HUES64 (cell line): Measurements from ENCODE around the gene MSI2.

ENCODE experiments used
- H3K27ac ChIP-seq: 2 replicates; pipeline ENCODE4 v1.7.0; 2013; ENCODE audit warnings: low read depth, low read length, inconsistent platforms
- H3K27me3 ChIP-seq: 2 replicates; pipeline ENCODE4 v1.6.1; 2013; ENCODE audit warnings: mild to moderate bottlenecking, low read length; ENCODE audit not compliant: insufficient read depth
- H3K36me3 ChIP-seq: 2 replicates; pipeline ENCODE4 v1.6.1; 2013; ENCODE audit warnings: mild to moderate bottlenecking, low read length; ENCODE audit not compliant: insufficient read depth
- H3K4me1 ChIP-seq: 2 replicates; pipeline ENCODE4 v1.6.1; 2013; ENCODE audit warnings: mild to moderate bottlenecking, low read length, moderate library complexity; ENCODE audit not compliant: insufficient read depth
- H3K4me3 ChIP-seq: 2 replicates; pipeline ENCODE4 v1.5.1; 2013; ENCODE audit warnings: mild to moderate bottlenecking, low read length, moderate library complexity
- H3K9ac ChIP-seq: 2 replicates; pipeline ENCODE4 v1.6.1; 2013; ENCODE audit warnings: mild to moderate bottlenecking, low read depth, low read length
- H3K9me3 ChIP-seq: 2 replicates; pipeline ENCODE4 v1.6.1; 2013; ENCODE audit warnings: low read depth, low read length; ENCODE audit not compliant: insufficient read depth
- WGBS: fragments of 150-250, 120-280 bp; methylation state at CpG from one replicate; pipeline ENCODE4 v1.1.7; 2013; ENCODE audit warnings: missing lambda C conversion rate; 5-methylcytosine and 5-hydroxymethylcytosine counted together

MSI2 gene

DNA sequence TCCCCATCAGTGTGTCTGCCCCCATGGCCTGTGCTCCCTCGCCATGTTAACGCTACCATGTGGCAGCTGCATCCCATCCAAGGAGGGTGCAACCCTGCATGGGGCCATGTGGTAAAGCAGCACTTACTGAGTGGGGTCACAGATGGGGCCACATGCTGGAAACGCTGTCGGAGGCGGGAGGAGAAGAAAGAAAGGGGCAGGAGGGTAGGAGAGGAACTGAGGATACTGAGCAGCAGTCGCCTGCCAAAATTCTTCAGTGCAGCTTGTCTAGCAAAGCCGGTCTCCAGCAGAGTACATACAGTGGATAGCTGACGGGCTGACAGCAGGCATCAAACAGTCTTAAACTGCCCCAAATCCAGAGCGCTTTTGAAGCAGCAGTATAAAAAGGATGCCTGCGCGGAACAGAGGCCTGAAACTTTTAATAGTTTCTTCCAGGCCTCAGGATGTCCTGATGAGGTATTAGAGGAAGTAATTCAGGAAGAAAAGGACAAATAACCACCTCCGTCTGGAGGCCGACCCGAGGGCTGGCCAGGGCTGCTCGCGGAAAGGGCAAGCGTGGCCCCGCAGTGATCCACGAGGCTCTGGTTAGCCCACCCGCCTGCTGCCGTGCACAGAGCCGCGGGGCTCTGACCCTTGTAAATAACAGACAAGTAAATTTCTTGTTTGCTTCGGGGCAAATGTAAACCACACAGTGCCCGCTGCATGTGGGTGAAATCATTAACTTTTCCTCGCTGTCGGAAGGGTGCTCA is 339.8 kb downstream of the MSI2 start:
- no peaks in the 10 kb centered on the region for H3K27me3 ChIP-seq
- 79% methylated on average over 27 of the region's 27 CpGs for WGBS
- H3K4me3 ChIP-seq: no peak overlapping the region
- peaks cover 7% of the 10 kb centered on the region for H3K4me1 ChIP-seq
- no peaks in the 10 kb centered on the region for H3K36me3 ChIP-seq
- no peaks in the 10 kb centered on the region for H3K9me3 ChIP-seq
- no peak overlapping the region for H3K9ac ChIP-seq
- H3K27ac ChIP-seq: no peak overlapping the region

DNA sequence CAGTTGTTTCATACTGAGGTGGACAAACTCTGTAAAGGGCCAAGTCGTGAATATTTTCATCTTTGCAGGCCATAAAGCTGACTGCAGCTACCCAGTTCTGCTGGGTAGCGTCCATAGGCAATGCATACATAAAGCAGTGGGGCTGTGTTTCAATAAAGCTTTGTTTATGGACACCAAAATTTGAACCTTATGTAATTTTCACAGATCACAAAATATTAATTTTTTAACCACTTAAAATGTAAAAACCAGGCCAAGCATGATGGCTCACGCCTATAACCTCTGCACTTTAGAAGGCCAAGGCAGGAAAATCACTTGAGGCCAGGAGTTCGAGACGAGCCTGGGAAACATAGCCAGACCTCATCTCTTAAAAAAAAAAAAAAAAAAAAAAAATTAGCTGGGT is 340.8 kb downstream of the MSI2 start:
- no peak overlapping the region for H3K27ac ChIP-seq
- no peak overlapping the region for H3K9ac ChIP-seq
- WGBS: 77% methylated on average over 5 of the region's 5 CpGs
- no peaks in the 10 kb centered on the region for H3K9me3 ChIP-seq
- H3K27me3 ChIP-seq: no peaks in the 10 kb centered on the region
- no peaks in the 10 kb centered on the region for H3K36me3 ChIP-seq
- no peak overlapping the region for H3K4me3 ChIP-seq
- peaks cover 7% of the 10 kb centered on the region for H3K4me1 ChIP-seq

DNA sequence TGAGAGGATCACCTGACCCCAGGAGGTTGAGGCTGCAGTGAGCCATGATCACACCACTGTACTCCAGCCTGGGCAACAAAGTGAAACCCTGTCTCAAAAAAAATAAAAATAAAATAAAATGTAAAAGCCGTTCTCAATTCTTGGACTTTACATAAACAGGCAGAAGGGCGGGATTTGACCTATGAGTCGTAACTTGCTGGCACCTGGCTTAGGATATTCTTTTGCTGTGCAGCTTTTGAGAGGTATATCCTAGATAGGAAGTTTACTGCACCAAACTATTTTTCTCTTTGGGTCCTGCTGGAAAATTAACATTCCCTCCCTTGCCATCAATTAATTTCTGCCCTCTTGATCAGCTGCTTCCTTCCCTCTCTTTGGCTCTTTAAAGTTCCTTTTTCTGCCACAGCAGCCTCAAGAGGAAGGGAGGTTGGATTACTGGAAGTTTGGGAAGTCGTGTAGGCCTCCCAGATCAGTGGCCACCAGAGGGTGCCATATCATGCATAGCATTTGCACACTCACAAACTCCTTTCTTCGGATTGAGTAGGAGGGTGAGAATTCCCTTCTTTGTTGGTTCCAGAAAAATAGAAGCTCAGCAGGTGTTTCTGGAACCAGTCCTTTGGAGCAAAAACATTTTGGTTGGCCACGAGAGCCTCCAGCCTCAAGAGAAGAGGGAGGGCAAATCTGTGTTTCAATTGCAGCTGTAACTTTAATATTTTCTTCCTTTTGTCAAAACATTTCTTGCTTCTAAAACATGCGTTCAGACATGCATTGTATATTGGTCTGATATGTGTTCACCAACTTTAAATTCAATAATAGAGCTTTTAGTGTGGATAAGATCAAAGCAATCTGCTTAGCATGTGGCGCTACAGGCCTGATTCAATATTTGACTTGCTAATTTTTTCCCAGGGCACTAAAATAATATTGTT is 341.5 kb downstream of the MSI2 start:
- no peaks in the 10 kb centered on the region for H3K9me3 ChIP-seq
- H3K9ac ChIP-seq: no peak overlapping the region
- WGBS: 70% methylated on average over 6 of the region's 8 CpGs
- H3K27ac ChIP-seq: no peak overlapping the region
- H3K4me3 ChIP-seq: no peak overlapping the region
- H3K27me3 ChIP-seq: no peaks in the 10 kb centered on the region
- peaks cover 7% of the 10 kb centered on the region for H3K4me1 ChIP-seq
- H3K36me3 ChIP-seq: no peaks in the 10 kb centered on the region

DNA sequence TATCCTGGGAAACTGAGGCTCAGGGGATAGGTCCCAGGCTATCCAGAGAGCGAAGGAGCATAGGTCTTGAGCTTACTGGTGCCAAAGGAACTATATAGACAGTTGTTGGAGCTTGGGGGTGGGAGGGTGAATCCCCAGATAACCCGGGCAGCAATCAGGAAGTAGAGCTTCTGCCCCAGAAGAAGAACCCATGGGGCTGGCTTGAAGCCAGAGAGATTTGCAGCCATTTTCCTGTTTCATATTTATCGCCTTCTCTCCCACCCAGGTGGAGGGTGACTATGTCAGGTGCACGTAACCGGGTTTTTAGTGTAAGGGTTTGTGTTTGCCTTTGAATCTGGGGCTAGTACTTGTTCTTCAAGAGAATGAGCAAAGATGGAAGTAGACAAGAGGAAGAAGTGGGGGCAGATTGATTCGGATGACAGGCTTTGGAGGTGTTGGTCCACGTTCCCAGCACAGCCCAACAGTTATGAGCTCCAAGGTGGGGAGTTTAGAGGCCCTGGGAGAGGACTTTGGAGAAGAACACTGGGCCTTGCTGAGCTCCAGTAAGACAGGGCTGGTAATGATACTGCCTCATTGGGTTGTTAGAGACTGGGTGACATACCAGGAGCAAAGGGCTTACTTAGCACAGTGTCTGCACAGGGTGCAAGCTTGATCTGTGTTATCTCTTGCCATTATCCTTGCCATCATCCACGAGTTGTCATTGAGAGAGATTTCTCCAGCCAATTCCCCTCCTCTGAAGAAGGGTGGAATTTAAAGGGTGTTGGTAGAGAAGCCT is 343.1 kb downstream of the MSI2 start:
- Histone ChIP-seq H3K36me3 (no peaks in the 10 kb centered on the region), H3K27me3 (no peaks in the 10 kb centered on the region), H3K4me1 (peaks cover 7% of the 10 kb centered on the region), H3K9me3 (no peaks in the 10 kb centered on the region), H3K4me3 (no peak overlapping the region), H3K9ac (no peak overlapping the region), H3K27ac (no peak overlapping the region)
- WGBS: 90% methylated on average over 8 of the region's 8 CpGs

DNA sequence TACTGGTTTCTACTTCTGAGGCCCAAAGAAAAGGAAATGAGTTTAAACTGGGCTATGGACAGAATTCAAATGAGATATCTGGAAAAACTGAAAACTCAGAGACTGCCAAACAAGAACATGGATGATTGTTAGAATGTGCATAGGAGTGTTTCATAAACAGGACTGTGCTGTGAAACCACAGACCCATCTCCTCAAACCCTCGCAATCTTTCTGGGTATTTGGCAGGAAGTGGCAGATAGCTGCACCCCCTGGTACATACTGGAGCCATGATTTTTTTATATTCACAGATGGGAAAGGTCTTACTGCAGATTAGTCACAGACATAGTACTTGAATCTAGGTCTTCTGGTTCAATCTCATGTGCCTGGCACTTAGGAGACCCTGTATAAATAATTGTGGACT is 343.8 kb downstream of the MSI2 start:
- H3K4me3 ChIP-seq: no peak overlapping the region
- no peaks in the 10 kb centered on the region for H3K27me3 ChIP-seq
- H3K9me3 ChIP-seq: no peaks in the 10 kb centered on the region
- no peaks in the 10 kb centered on the region for H3K36me3 ChIP-seq
- WGBS: 88% methylated on average over 1 of the region's 1 CpG
- H3K9ac ChIP-seq: no peak overlapping the region
- peaks cover 7% of the 10 kb centered on the region for H3K4me1 ChIP-seq
- no peak overlapping the region for H3K27ac ChIP-seq

DNA sequence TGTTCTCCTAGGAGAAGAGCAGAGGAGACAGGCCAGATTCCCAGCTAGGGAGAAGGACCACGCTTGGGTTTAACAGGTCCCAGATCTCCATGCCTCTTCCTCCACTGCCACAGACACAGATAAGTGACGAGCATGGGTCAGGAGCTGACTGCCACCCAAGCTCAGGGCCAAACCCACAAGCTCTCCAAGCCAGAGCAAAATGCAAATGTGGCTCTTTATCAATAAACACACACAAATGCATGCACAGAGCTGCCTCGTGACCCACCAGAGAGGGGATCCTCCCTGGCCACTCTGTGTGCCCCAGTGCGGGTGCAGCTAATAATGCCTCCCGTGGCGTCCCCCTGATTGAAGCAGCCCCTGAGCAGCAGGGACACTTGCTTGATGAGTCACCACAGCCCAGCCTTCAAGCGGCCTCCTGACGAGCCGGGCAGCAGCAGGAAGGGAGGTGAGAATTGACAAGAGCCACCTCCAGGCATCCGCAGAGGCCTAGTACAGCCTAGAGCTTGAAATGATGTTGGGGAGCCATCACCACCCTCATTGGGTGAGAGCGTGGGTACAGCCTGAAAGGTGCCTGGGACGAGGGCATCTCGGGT is 344.9 kb downstream of the MSI2 start:
- no peaks in the 10 kb centered on the region for H3K27me3 ChIP-seq
- no peaks in the 10 kb centered on the region for H3K9me3 ChIP-seq
- no peak overlapping the region for H3K4me3 ChIP-seq
- H3K9ac ChIP-seq: no peak overlapping the region
- no peak overlapping the region for H3K27ac ChIP-seq
- WGBS: 74% methylated on average over 13 of the region's 13 CpGs
- peaks cover 17% of the 10 kb centered on the region for H3K4me1 ChIP-seq
- H3K36me3 ChIP-seq: no peaks in the 10 kb centered on the region

DNA sequence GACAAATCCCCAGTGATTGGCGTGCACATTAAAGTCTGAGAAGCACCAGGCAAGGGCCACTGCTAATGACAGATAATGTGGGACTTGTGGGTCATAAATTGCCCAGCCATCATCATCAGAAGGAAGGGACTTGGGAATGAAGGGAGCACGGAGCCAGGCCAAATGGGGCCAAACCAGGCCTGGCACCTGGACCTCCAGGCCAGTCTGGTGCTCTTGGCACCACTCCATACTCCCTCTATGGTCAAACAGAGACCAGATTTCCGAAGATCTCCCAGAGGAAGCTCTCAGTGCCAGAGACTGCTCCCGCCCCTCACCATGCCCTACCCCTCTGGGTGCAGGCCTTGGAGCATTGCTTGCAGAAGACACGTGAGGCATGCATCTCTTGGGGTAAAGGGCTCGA is 346.6 kb downstream of the MSI2 start:
- WGBS: 94% methylated on average over 6 of the region's 6 CpGs
- H3K9ac ChIP-seq: no peak overlapping the region
- H3K27ac ChIP-seq: no peak overlapping the region
- no peaks in the 10 kb centered on the region for H3K36me3 ChIP-seq
- no peak overlapping the region for H3K4me3 ChIP-seq
- H3K9me3 ChIP-seq: no peaks in the 10 kb centered on the region
- H3K4me1 ChIP-seq: peaks cover 25% of the 10 kb centered on the region
- H3K27me3 ChIP-seq: no peaks in the 10 kb centered on the region

DNA sequence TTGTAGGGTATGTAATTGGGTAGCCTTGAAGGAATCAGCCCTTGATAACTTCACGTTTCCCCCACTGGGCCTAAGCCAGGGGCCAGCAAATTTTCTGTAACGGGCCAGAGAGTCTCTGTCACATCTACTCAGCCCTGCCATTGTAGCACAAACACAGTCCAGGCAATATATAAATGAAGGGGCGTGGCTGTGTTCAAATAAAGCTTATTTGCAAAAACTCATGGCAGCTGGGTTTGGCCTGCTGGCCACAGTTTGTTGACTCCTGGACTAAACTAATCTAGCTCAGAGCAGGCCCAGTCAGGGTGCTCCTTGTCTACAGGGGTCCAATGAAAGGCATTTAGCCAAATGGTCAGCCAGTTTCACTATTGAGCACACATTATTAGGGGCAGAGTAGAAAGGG is 347.2 kb downstream of the MSI2 start:
- Histone ChIP-seq H3K4me1 (peaks cover 26% of the 10 kb centered on the region), H3K27me3 (no peaks in the 10 kb centered on the region), H3K27ac (no peak overlapping the region), H3K9ac (no peak overlapping the region), H3K9me3 (no peaks in the 10 kb centered on the region), H3K36me3 (no peaks in the 10 kb centered on the region), H3K4me3 (no peak overlapping the region)
- 91% methylated on average over 3 of the region's 3 CpGs for WGBS

DNA sequence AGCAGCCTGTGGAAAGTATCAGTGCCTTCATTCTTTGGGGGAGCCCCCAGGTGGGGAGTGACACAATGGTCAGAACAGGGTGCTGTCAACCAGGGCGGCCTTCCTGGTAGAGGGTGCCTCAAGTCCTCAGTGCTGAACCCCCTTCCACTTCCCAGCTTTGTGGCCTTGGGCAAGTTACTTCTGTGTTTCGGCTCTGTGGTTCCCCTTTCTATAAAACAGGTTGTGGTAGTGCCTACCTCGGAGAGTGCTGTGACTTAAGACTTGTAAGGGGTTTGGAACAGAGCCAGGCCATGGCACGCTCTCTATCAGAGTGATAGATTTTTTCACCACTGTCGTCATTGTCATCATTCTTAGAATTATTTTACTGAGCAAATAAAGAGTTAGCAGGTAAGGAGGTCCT is 347.7 kb downstream of the MSI2 start:
- WGBS: 93% methylated on average over 5 of the region's 5 CpGs
- H3K4me3 ChIP-seq: no peak overlapping the region
- peaks cover 30% of the 10 kb centered on the region for H3K4me1 ChIP-seq
- H3K27ac ChIP-seq: no peak overlapping the region
- no peaks in the 10 kb centered on the region for H3K36me3 ChIP-seq
- H3K9ac ChIP-seq: no peak overlapping the region
- no peaks in the 10 kb centered on the region for H3K9me3 ChIP-seq
- H3K27me3 ChIP-seq: no peaks in the 10 kb centered on the region

DNA sequence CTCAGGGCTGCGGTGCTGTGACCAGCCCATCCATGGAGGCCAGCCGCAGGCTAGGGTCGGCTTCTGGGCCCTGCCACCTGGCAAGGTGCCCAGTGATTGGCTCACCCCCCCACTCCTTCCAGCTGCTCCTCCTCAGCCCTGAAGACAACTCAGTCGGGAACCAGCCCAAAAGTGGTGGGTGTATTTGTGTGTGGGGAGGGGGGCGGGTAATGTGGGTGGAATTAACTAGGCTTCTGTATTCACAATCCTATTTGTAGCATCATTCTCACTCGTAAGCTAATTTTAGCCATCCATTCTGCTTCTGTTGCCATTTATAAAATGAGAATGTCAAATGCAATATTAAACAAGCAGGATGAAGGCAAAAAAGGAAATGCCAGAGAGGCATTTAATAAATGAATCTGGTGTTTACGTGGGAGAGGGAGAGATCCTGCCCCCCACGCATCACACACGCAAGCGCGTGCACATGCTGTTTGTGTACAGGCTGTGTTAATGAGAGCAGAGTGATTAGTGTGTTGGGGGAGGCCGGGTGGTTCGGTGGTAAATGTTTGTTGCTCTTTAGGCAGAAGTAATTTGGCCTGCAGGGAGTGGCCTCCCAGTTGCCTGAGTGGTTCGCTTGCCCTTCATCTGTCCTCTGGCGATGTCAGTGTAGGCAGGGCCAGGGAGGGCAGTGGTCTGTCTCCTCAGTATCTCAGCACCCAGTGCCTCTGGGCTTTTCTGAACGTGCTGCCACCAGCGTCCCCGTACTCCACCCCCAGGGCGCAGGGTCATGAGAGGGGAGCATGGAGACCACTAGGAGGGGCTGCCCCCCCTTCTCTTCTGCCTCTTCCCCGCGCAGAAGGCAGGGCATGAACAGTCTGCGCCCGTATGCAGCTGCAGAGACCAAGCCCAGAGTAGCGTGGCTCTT is 348.7 kb downstream of the MSI2 start:
- H3K27ac ChIP-seq: 0 out of 2 replicates have a peak overlapping the region, but pooled peaks have one; percentile 13
- H3K9ac ChIP-seq: no peak overlapping the region
- no peaks in the 10 kb centered on the region for H3K27me3 ChIP-seq
- H3K4me1 ChIP-seq: peaks cover 41% of the 10 kb centered on the region
- WGBS: 81% methylated on average over 21 of the region's 24 CpGs
- H3K9me3 ChIP-seq: no peaks in the 10 kb centered on the region
- H3K36me3 ChIP-seq: no peaks in the 10 kb centered on the region
- no peak overlapping the region for H3K4me3 ChIP-seq
